Central memory CD8-positive, alpha-beta T cell (primary cell): Measurements from ENCODE around the gene IP6K3.

Experiments
- ATAC-seq: fragments of 150-1000 bp; cut with Tn5 transposase; replicated peaks from 2 replicates; pipeline ENCODE4 v1.10.0; 2022; ENCODE audit warnings: mild to moderate bottlenecking, moderate FRiP score, moderate number of reproducible peaks; ENCODE audit not compliant: poor library complexity, severe bottlenecking; ENCODE audit errors: extremely low read depth
- DNase-seq, 2 donors: peaks; one replicate each; pipeline ENCODE4 v3.0.0; 2021; ENCODE audit warnings: low spot score in 2 of 2
- H3K27ac Mint-ChIP-seq: one replicate; pipeline ENCODE4 v1.8.0; 2022; ENCODE audit warnings: low read depth, mild to moderate bottlenecking, moderate library complexity, mixed read lengths
- H3K27me3 Mint-ChIP-seq: one replicate; pipeline ENCODE4 v1.8.0; 2022; ENCODE audit warnings: mixed read lengths
- H3K36me3 Mint-ChIP-seq: one replicate; pipeline ENCODE4 v1.8.0; 2022; ENCODE audit warnings: mild to moderate bottlenecking, moderate library complexity, mixed read lengths; ENCODE audit not compliant: insufficient read depth
- H3K4me1 Mint-ChIP-seq: one replicate; pipeline ENCODE4 v1.8.0; 2022; ENCODE audit warnings: mixed read lengths
- H3K4me3 Mint-ChIP-seq: one replicate; pipeline ENCODE4 v1.8.0; 2022; ENCODE audit warnings: mild to moderate bottlenecking, moderate library complexity, mixed read lengths
- H3K9me3 Mint-ChIP-seq: one replicate; pipeline ENCODE4 v1.8.0; 2022; ENCODE audit warnings: mixed read lengths

Gene IP6K3

DNA sequence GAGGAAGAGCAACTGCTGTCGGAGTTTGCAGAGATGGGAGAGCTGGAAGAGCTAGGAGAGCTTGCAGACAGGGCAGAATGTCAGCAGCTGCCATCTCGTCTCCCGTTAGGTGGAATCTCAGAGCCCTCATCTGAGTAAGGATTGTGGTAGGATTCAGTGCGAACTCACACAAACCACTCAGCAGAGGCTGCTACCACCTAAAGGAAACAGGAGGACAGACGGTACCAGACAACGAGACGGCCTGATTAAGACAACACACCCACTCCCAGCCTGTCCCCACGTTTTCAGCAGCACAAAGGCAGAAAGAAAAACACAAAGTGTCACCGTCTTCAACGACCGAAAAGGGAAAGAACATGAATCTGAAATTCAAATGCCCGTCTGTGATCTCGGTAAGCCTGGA is 38.1 kb upstream of the IP6K3 start:
- ATAC-seq (no peak), DNase-seq (no peak)
- peaks cover 69% of the 10 kb centered on the region for H3K4me1 Mint-ChIP-seq
- H3K27me3 Mint-ChIP-seq: no peaks in the 10 kb centered on the region
- H3K9me3 Mint-ChIP-seq: no peaks in the 10 kb centered on the region
- H3K27ac Mint-ChIP-seq: no peak overlapping the region
- H3K4me3 Mint-ChIP-seq: peak overlapping the region; percentile 11
- H3K36me3 Mint-ChIP-seq: peaks cover 47% of the 10 kb centered on the region

DNA sequence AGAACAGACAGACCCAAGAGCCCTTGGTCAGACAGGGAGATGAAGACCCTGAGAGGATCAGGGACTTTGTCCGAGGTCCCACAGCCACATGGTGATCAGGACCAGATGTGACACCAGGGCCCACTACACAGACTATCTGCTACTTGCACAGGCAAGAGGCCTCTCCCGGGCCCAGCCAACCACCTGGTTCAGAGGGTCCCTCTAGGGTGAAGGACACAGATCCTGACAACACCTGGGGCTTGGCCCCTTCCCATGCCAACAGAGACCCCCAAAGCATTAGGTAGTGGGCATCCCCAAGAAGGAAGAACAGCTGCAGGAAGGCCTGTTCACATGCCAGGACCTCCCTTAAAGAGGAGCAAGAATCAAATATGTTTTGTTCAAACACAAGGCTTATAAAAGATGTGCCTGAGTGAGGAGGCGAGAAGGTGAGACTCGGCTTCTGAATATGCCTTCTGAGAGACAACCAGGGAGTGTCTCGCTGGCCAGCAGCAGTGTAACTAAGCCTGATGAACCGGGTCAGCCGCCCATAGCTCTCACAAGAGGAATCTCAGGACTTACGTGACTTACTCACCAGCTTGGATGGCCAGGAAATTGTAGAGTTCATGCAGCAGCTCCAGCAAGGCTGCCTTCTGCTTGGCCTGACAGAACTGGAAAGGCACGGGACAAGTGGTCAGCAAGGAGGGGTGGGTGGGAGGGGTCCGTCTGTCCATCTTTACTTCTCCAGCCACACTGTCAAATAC is 37.2 kb upstream of the IP6K3 start:
- Mint-ChIP-seq H3K27ac (no peak overlapping the region), H3K4me1 (peaks cover 64% of the 10 kb centered on the region), H3K4me3 (no peak overlapping the region), H3K27me3 (no peaks in the 10 kb centered on the region), H3K36me3 (peaks cover 48% of the 10 kb centered on the region), H3K9me3 (no peaks in the 10 kb centered on the region)
- DNase-seq (no peak), ATAC-seq (no peak)

DNA sequence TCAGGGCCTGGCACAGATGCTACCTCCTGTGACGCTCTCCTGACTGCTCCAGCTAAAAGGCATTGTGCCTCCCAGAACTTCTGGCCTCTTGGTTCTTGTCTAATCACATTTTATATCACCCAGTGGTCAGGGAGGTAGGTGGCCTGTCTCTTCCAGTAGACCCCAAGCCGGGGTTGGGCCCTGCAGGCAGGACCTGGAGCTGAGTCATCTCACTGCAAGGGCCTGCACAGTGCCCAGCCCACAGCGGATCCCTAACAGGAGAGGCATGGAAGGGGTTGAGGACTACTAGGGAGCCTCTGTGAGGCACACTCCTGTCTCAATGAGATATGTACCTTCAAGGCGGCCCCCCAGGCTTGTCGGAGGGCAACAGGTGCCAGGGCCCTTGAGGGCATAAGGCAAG is 35.9 kb upstream of the IP6K3 start:
- H3K4me1 Mint-ChIP-seq: peaks cover 56% of the 10 kb centered on the region

DNA sequence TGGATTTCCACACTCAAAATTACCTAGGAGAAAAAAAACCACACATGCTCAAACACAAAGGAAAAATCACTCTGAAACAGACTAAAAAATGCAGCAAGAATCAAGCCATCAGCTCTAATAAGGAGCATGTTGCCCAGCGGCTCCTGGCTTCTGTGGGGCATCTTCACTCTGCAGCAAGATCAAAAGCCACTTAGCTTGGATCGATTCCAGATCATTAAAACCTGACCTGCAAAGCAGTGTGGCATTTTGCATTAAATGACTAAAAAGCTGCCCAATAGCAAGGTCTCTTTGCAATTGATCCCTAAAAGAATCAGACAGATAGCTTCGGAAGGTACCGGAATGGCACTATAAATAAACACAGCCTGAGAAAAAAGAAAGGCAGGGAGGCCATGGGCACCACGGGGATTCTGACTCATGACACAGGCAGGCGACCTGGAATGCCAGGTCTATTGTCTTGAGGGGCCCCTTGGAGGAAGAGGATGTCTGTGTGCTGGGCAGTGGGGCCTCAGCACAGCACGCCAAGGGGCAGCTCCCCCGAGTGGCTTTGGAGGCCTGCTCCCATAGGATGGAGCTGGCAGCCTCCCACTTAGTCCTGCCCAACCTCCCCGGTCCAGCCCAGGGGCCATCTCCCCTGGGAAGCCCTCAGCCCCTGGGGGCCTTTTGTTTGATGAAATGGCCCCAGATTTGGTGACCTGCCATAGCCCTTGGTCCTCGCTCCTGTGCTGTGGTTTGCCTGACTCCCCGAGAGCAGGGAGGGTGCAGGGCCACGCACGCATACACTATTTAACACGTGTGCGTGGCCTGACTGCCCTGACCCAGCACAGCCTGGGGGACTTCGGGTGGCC is 34.6 kb upstream of the IP6K3 start:
- H3K9me3 Mint-ChIP-seq: no peaks in the 10 kb centered on the region
- no peaks in the 10 kb centered on the region for H3K27me3 Mint-ChIP-seq
- peaks cover 56% of the 10 kb centered on the region for H3K36me3 Mint-ChIP-seq
- ATAC-seq (no peak), DNase-seq (no peak)
- no peak overlapping the region for H3K4me3 Mint-ChIP-seq
- peaks cover 44% of the 10 kb centered on the region for H3K4me1 Mint-ChIP-seq
- no peak overlapping the region for H3K27ac Mint-ChIP-seq

More for the DNA sequence above, 35.9 kb upstream of the IP6K3 start:
- H3K27ac Mint-ChIP-seq: peak overlapping the region; percentile 49
- H3K4me3 Mint-ChIP-seq: no peak overlapping the region
- no peak for DNase-seq
- no peaks in the 10 kb centered on the region for H3K9me3 Mint-ChIP-seq
- H3K36me3 Mint-ChIP-seq: peaks cover 50% of the 10 kb centered on the region
- H3K27me3 Mint-ChIP-seq: no peaks in the 10 kb centered on the region
- ATAC-seq: no peak

DNA sequence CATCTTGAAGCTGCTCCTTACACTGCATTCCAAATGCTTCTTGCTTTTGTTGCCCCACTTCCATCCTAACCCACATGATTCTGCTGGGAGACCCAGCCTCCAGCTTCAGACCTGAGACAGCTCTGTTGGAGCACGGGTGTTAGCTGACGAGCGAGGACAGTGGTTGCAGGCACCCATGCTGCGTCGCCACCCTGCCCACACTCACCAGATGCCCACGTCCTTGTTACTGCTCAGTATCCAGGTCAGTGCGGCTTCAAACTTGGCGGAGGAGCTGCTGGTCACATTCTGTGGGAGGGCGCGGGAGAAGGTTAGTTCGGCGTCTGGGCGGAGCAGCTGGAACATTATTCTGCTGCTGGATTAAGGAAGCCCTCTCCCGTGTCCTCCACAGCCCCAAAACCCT is 33.2 kb upstream of the IP6K3 start:
- Mint-ChIP-seq H3K4me1 (peaks cover 29% of the 10 kb centered on the region), H3K9me3 (no peaks in the 10 kb centered on the region), H3K27ac (no peak overlapping the region), H3K27me3 (no peaks in the 10 kb centered on the region), H3K36me3 (peaks cover 61% of the 10 kb centered on the region), H3K4me3 (no peak overlapping the region)
- DNase-seq (no peak), ATAC-seq (no peak)

DNA sequence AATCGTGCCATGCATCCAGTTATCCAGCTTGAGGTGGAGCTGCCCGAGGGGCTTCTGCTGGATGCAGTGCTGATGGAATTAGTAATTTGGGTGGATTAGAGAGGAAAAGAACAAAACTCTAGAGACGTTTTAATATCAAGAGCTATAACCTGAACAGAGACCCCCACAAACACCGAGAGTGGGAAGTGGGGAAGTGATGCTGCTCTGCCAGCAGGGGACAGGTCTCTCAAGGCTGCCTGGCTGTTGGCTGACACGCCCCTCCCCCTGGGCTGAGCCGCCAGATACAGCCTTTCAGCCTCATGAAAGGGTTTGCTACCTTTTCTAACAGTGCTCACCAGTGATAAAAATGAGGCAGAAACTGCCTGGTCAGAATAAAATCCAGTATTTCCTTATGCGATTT is 32.6 kb upstream of the IP6K3 start:
- no peaks in the 10 kb centered on the region for H3K27me3 Mint-ChIP-seq
- ATAC-seq (no peak), DNase-seq (no peak)
- peaks cover 65% of the 10 kb centered on the region for H3K36me3 Mint-ChIP-seq
- H3K4me3 Mint-ChIP-seq: no peak overlapping the region
- H3K27ac Mint-ChIP-seq: no peak overlapping the region
- no peaks in the 10 kb centered on the region for H3K9me3 Mint-ChIP-seq
- H3K4me1 Mint-ChIP-seq: peaks cover 24% of the 10 kb centered on the region

DNA sequence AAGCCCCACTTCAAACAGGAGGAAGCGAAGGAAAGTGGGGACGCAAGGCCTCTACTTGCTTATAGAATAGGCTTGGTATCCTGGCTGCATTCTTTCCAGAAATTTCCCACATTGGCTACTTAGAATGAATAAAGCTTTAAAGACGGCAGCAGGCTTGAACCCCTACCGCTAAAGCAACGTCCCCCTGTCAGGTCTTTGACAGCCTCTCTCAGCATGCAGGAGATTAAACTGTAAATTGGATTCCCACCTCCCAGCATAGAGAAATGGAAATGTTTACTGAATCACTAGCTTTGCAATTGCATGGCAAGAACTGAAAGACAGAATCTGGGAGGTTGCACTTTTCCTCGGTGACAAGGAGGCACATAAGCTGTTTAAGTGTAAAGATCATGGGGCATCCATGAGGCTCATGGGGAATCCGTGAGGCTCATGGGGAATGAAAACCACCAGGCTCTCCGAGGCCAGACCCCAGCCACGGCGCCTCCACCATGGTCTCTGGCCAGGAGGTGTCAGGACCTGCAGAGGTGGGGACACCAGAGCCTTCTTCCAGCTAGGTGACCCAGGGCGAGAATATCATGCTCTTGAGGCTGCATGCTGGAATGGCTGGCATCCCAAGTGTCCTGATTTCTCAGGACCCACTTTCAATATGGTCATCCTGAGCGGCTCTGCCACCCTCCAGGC is 31.9 kb upstream of the IP6K3 start:
- H3K4me1 Mint-ChIP-seq: peaks cover 18% of the 10 kb centered on the region
- no peaks in the 10 kb centered on the region for H3K27me3 Mint-ChIP-seq
- no peak overlapping the region for H3K27ac Mint-ChIP-seq
- H3K9me3 Mint-ChIP-seq: no peaks in the 10 kb centered on the region
- no peak for DNase-seq
- no peak for ATAC-seq
- peaks cover 64% of the 10 kb centered on the region for H3K36me3 Mint-ChIP-seq
- no peak overlapping the region for H3K4me3 Mint-ChIP-seq

DNA sequence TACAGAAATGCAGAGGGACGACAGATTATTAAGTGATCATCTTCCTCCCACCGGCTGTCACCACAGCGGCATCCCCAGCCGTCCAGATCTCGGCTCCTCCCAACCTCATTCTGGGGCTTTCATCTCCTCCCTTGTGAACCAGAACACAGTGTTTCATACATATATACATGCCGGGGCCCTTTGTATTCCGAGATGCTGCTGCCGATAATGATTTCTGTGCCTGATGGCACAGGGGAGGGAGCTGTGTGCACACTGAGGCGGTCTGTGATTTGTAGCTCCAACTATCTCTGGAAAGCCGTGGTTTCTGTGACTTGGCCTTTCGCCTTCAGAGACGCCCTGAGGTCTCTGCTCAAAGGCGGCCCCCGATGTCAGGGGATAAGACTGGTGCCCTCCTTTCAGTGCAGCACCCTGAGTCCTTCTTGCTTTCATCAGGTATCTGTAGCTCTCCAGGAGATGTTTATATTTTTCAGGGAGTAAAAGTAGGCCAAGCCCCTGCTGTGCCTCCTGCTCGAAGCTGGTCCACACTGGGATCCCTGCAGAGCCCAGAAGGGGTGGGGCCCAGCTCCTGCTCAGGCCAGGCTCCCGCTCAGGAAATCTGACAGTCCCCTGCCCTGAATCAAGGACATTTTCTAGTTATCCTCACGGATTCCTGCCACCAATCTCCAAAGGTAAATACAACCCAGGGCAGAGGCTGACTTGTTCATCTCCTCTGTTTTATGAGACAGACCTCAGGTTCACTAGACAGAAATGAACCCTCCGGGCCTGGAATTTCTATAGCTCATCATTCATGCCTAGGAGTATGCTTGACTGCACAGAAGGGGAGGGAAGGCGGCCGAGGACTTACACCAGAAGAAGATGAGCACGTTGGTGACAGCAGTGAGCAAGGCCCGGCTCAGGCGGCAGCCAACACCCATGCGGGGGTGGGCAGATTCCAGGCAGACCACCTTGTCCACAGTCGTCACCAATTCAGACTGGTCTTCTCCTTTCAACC is 31.0 kb upstream of the IP6K3 start:
- Mint-ChIP-seq H3K27me3 (no peaks in the 10 kb centered on the region), H3K27ac (no peak overlapping the region), H3K4me1 (peaks cover 18% of the 10 kb centered on the region), H3K36me3 (peaks cover 64% of the 10 kb centered on the region), H3K9me3 (no peaks in the 10 kb centered on the region), H3K4me3 (no peak overlapping the region)
- ATAC-seq: no peak
- DNase-seq: no peak

DNA sequence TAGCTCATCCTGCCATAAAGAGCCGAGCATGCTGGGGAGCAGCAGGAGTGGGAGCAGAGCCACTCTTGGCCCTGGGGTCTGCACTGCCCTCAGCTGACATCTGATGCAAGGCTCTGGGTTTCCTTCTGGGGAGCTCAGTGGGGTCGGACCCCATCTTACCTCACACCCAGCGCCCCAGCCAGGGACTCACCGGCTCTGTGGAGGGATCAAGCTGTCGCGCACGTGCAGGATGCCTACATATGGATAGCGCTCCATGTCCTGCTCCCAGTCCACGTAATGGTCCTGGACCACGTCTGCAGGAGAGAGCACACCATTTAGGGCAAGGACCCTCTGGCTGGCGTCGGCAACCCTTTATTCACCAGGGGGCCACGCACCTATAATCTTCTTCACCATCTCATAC is 30.1 kb upstream of the IP6K3 start:
- Mint-ChIP-seq H3K9me3 (no peaks in the 10 kb centered on the region), H3K4me1 (peaks cover 18% of the 10 kb centered on the region), H3K27ac (no peak overlapping the region), H3K4me3 (no peak overlapping the region), H3K36me3 (peaks cover 67% of the 10 kb centered on the region), H3K27me3 (no peaks in the 10 kb centered on the region)
- no peak for ATAC-seq
- no peak for DNase-seq

DNA sequence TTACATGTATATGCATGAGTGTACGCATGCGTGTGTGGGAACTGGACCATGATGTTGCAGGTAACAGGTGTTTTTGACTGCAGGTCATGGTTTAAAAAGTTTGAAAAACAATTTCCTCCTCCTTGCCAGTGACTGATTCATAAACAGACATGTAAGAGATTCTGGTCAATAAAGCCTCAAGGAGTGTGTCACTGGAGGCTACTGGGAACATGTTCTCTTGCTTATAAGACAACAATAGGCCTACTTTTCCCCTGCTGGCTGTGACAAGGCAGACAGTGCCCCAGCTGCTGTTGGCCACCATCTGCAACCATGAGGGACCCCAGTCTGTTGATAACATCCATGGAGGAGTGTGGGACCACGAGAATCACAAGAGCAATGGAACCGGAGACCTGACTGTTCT is 29.5 kb upstream of the IP6K3 start:
- Mint-ChIP-seq H3K27me3 (no peaks in the 10 kb centered on the region), H3K36me3 (peaks cover 65% of the 10 kb centered on the region)

DNA sequence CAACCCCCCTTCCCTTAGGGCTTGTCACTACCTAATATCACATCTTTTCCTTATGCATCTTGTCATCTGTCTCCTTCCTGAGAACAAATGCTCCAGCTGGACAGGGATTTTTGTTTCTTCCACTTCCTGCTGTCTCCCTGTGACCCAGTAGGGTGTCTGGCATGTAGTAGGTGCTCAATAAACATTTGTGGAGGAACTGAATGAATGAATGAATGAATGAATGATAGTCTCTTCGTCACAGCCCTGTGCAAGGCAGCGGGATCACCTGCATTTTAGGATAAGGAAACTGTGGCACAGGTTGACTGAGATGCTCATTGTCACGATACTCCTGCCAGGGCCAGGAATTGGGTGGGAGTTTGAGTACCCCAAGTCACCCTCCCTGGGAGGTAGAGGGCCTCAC is 28.1 kb upstream of the IP6K3 start:
- Mint-ChIP-seq H3K36me3 (peaks cover 52% of the 10 kb centered on the region), H3K9me3 (no peaks in the 10 kb centered on the region), H3K27ac (no peak overlapping the region), H3K27me3 (no peaks in the 10 kb centered on the region), H3K4me3 (no peak overlapping the region), H3K4me1 (peaks cover 17% of the 10 kb centered on the region)
- ATAC-seq (no peak), DNase-seq (no peak)

More for the DNA sequence above, 29.5 kb upstream of the IP6K3 start:
- Mint-ChIP-seq H3K27ac (no peak overlapping the region), H3K9me3 (no peaks in the 10 kb centered on the region), H3K4me1 (peaks cover 19% of the 10 kb centered on the region), H3K4me3 (no peak overlapping the region)
- DNase-seq (no peak), ATAC-seq (no peak)
